Brain pericyte (primary cell): ENCODE results near the gene KCNIP4.

Experiments used
- DNase-seq: peaks from one replicate; pipeline ENCODE4 v3.0.0-alpha.2; 2012; ENCODE audit warnings: low read depth, low spot score

The KCNIP4 gene

DNA sequence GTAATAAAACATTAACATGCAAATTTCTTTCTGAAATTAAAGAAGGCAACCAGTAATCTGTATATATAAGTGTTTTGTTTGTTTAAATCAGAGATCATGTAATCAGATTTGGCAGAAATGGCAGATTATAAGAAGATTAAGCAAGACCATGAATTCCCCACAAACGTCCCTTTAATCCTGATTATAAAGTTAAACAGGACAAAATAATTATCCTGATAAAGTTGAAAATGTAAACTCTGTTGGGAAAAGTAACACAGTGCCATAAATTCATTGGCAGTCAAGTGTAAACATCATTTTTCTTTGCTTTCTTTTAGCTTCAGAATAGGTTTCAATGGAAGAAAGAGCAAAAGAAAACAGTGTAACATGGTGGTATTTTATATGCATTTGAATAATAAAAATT lies 256.3 kb downstream of the KCNIP4 start:
- DNase-seq: no peak

DNA sequence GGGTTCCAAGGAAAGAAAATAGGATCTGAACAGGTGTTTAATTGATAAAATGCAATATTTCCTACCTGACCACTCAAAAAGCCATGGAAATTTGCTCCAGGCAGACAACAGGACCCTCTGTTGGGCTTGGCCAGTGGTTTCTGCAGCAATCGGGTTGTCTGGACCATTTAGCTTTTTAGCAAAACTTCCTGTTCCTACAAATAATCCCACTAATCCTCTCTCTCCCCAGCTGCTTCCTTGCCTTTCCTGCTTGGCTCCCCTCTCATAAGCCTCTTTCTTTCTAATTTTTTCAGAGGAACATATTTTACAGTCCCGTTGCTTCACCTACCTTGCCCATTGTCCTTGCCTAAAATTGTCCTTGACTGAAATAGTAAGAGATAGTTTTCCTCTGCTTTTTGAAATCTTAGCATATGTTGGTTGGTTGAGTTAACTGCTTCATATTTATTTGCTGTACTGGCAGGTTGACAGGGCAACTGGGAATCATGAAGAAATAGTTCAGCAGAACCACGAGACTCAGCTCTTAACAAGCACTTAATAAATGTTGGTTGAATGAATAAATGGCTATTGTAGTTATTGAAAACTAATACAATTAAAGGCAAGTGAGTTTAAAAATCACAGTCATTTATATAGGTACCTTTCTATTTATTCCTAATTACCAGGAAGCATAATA lies 259.8 kb downstream of the KCNIP4 start:
- no peak for DNase-seq

DNA sequence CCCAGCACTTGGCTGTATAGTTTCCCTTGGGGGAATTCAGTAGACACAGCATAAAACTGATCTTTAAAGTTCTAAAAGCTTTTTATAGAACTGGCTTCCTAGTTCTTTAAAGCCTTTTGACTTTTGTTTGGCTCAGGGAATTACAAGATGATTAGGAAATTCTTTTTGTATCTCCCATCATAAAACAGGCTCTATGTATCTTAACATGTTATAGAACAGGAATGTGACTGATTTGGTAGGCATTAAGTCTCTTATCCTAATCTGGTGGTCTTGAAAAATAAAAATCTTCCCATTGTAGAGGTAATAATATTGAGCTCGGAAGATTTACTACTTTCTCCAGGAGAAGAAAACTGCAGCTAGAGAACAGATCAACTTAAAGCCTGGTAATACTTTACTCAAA lies 262.7 kb downstream of the KCNIP4 start:
- no peak for DNase-seq

DNA sequence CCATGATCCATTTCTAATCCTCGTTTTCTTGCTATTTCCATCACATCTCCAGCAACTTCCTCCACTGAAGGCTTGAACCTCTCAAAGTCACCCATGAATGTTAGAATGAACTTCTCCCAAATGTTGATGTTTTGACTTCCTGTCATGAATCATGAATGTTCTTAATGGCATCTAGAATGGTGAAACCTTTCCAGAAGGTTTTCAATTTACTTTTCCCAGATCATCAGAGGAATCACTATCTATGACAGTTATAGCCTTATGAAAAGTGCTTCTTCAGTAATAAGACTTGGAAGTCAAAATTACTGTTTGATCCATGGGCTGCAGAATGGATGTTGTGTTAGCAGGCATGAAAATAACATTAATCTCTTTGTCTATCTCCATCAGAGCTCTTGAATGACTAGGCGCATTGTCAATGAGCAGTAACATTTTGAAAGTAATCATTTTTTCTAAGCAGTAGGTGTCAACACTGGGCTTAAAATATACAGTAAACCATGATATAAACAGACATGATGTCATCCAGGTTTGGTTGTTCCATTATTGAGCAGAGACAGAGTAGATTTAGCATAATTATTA lies 268.2 kb downstream of the KCNIP4 start:
- no peak for DNase-seq

DNA sequence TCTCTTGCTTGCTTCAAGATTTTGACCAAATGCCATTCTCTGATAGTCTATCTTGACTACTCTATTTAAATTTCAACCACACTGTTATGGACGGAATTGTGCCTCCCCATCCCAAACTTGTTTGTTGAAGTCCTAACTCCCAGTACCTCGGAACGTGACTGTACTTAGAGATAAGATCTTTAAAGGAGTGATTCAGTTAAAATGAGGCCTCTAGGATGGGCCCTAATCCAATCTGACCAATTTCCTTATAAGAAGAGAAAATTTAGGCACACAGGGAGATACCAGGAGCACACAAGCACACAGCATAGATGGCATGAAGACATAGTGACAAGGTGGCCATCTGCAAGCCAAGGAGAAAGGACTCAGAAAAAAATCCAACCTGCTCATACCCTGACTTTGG lies 269.9 kb downstream of the KCNIP4 start:
- no peak for DNase-seq

DNA sequence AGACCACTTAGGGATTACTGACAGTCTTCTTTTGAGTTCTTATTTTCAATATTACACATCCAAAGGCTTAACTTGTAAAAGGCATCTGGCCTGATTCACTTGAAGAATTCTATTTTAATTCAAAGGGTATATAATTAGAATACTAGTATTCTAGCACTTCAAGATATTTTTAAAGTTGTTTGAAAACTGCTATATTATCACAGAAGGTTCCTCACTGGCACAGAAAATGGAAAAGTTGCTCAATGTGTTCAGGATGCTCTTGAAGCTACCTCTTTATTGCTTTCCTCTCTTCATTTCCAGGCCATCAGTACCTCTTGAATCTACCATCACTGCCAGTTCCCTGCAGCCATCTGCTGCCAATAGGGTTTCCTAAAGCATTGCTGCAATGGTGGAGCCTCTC lies 271.4 kb downstream of the KCNIP4 start:
- DNase-seq: no peak

DNA sequence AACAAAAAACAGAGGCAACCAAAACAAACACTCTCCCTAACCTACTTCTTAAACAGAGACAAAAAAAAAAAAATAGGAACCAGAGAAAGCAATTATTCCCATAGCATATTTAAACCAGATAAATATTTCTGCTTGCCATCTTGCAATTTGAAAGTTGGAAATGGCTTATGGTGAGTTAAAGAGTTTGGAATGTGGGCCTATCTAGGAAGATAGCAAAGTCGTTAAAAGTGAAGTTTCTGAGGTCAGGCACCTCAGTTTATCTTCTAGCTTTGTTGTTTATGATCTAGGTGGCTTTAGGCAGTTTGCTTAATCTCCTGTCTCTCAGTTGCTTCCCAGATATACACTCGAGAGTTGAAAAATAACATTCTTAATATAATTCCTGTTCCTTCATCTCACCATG lies 284.2 kb downstream of the KCNIP4 start:
- no peak for DNase-seq

DNA sequence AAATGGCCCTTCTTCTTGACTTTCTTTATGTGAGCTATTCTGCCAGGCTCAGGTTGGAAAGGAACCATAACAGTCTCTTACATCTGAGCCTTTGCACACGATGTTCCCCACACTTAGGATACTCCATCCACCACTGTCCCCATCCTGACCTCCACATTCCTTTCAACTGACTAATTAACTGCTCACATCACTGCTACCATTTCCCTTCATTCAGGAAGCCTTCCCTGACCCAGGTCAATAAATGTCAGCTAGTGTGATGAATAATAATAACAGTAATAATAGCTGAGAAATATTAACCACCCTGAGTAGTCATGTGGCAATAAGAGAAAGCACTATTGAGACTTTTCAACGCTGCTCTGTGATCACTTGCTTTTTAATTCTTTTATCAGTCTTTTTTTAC lies 291.7 kb downstream of the KCNIP4 start:
- DNase-seq: no peak

DNA sequence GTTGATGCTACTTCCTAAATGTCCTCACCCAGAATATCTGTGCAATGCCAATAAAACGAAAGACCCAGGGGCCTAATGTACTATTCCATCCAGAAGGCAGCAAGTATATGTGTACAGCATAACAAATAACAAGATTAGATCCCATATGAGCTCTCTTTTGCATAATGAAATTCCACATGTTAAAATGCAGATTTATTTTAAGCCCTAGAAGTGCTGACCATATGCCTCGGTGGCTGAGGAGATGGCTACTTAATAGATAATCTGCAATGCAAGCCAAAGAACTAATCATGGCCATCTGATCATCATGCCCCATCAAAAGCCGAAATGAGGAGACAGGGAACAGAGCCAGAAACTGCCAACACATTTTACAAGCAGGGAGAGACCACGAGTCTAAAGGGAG lies 293.5 kb downstream of the KCNIP4 start:
- no peak for DNase-seq

DNA sequence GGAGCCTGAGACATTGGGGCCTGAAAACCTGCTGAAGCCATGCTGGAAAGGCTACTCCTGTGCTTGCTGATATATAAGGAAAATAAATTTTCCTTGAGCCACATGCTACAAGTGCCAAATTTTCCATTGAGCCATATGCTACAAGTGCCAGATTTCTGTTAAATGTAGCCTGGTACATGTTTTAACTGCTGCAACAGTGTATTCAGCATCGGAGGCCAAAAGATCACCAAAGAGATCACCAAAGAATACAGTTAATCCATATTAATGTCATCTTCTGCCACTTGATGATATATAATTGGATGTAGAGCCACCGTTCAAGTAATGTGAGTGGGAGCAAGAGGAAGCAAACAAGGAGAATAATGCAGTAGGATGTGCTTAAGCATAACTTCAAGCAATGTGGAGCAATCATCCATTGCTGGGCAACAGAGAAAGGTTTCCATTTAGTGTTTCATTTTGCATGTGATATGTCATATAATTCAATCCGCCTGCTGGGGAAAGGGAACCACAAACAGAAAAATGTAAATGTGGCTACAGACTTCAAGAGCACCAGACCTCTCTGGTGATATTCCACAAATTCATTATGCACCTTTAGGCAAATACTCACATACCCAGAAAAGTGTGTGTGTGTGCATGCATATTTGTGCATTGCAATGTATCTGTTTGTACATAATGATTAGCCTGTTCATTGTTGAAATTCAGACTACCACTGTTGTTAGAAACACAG lies 295.9 kb downstream of the KCNIP4 start:
- no peak for DNase-seq

DNA sequence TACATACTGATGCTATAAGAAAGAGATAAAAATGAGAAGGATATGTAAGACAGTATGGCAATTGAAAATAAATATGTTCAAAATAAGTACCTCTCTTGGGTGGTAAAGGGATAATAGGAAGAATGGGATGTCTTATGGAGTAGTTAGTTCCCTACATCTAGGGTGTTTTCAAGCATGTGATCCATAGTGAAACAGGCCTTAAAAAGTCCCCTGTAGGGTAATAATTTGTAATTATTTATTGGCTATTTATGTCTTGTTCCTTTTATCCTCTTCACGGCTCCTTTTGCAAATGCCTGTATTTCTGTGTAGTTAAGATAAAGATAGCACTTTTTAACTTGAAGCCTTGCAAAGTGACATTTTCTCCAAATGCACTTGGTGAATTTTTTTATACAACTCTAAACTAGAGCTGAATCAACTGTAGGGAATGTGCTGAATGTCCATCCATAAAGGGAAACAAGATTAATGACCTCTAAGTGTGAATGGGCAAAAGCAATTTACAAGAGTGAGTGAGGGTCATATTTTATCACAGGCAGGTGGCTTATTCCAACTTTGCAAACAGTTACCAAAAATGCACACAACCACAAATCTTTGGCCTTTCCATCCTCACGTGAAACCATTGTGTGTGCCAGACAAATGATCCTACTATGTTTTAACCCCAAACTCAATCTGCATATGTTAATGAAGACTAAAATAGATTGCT lies 299.0 kb downstream of the KCNIP4 start:
- no peak for DNase-seq

DNA sequence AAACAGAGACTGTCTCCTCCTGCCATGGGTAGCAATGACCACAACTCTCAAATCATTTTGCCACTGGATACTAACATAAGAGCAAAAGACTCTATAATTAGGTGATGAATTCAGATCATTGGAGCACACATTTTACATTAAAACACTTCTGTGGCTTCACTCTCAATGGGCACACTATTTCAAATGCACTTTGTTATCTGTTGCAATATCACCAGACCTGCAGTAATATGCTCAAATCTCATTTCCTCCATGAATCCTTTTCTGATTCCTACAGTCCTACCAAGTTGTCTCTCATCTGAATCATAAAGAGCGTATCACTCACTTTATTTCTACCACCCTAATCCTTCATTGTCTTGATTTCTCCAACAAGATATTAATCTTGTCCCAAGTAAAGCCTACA lies 302.8 kb downstream of the KCNIP4 start:
- DNase-seq: no peak

DNA sequence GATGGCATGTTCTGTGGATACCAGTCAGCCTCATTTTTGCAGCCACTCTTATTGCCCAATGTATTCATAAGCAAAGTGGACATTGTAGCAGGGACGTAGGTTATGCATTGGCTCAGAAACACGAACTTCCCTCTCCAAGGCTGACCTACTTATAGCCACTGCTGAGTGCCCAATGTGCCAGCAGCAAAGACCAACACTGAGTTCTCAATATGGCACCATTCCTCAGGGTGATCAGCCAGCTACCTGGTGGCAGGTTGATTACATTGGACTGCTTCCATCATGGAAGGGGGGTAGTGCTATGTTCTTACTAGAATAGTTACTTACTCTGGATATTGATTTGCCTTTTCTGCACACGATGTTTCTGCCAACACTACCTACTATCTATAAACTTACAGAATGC lies 306.9 kb downstream of the KCNIP4 start:
- no peak for DNase-seq

DNA sequence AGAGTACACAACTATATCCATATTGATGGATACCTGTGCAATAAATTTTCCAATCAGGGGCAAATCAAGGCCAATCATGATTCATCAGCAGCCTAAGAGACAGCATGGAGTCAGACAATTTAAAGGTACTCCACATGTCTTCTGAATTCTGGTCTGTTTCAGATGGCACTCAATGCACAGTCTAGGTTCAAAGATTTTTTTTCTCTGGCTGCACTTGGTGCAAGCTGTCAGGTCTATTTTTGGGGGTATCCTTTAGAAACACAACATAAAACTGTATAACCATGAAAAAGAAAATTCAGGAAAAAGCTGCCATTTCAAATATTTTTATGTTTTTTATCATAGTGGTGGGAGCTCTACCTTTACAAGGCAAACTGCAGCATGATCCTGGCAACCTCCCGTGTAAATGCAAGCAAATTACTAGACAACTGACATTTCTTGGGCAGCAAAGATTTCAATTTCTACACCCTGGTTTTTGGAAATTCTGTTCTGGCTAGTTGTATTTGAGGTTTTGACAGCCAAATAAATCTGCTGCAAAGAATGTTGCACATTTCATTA lies 310.3 kb downstream of the KCNIP4 start:
- DNase-seq: no peak

DNA sequence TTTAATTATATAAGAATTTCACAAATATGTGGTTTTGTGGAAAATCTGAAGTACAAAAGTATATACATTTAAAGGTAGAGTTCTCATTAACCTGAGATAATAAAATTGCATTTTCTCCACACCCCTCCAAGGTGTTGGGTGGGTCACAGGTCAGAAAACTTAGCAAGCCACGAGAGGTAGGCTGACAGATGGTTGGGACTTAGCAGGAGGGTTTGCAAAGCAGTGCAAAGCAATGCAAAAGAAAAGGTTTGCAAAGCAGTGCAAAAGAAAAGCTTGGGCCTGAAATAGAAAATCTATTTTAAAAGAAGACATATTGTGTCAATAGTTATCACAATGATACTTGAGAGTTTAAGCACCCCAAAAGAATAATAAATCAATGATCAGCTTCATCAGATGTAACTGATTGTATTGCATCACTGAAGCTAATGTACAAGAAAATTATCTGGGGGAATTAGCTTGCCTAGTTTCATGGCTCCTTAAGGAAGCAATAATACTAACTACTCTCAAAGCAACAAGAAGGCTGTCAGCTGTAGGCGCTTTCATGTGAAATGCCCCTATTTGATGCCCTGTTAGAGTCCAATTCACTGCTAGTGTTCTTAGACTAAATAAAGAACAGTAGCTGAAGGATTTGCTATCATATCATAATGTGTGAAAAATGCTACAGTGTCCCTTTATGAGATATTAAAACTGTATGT lies 319.5 kb downstream of the KCNIP4 start:
- DNase-seq: no peak

DNA sequence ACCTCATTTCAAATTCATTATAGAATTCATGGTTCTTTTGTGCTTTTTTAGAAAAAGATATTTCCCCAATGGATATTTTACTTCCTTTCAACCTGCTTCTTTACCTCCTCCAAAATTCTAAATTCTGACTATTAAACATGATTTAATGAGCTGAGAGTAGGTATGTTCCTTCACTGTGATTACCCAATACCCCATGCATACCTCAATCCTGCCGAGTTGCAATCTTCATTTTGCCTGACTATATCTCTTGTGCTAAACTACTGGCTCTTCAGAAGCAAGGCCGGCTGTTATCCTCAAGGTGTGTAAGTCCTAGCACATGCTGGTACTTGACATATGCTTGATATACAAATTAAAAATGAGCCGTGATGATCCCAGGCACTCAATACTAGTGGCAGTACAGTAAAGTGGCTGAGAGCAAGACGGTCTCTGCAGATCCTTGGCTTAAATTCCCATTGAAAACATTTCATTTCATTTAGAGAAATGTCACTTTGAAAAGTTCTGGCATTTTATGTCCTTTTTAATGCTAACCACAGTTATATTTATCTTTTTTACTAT lies 320.4 kb downstream of the KCNIP4 start:
- no peak for DNase-seq

DNA sequence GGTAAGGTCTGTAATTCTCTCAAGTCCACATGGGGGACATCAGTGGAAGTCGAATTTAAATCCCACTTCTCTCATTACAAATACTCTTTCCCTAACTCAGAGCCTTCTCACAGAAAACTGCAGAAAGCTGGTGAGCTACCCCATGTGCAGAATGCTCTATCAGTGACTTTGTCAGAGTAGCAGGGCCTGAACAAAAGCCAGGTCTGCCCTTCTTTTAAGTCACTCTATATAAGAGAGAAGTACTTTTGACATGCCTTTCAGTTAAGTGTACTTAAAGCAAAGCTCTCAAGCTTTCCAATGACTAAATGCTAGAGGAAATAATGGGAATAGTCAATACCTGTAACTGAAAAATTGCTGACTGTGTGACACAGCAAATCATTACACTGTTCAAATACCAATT lies 323.1 kb downstream of the KCNIP4 start:
- DNase-seq: no peak

DNA sequence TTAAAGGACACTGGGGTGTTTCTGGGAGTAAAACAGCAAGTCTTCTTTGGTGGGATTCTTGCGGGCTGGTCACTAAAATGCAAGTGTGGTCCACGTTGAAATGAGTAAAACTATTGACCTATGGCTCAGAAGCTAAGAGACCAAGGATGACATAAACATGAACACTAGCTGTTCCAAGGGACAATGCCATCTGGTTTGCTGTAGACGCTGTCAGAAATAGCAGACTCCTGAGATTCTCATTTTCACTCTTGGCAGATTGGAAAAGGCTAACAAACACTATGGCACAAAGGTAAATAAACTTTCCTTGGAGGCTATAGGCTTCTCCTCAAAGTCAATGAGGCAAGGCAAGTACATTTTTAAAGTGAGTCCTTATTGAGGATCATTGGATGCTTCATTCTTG lies 343.6 kb downstream of the KCNIP4 start:
- DNase-seq: no peak

DNA sequence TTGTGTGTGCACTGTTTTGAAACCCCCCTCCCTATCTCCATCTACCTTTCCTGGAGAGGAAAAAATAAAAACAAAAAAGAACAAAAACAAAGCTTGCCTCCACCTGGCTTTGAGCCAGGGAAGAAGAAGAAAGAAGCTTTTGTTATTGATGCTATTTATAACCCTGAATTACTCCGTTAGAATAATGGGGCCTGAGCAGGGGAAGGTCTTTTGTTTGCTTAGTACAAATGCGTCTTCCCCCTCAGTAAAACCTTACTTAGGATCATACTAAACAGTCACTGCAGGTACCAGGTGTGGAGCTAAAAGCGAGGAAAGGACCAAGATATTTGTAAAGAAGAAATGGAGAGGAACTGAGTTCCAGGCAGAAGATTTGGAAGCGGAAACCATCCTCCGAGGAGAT lies 352.1 kb downstream of the KCNIP4 start:
- no peak for DNase-seq

DNA sequence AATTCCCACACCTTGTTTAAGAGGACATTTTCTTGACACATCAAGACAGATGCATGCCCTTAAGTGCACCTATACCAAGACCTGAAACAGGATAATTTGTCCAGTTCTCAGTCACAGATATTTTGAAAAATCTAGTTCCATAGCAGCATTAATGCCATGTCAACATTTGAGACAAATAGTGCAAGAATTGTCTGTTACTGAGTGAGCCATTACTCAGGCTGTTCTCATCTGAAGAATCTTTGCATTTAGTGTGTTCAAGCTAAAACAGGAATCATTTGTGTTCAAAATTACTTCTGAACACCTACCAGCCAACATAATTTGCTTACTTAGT lies 354.9 kb downstream of the KCNIP4 start:
- no peak for DNase-seq

DNA sequence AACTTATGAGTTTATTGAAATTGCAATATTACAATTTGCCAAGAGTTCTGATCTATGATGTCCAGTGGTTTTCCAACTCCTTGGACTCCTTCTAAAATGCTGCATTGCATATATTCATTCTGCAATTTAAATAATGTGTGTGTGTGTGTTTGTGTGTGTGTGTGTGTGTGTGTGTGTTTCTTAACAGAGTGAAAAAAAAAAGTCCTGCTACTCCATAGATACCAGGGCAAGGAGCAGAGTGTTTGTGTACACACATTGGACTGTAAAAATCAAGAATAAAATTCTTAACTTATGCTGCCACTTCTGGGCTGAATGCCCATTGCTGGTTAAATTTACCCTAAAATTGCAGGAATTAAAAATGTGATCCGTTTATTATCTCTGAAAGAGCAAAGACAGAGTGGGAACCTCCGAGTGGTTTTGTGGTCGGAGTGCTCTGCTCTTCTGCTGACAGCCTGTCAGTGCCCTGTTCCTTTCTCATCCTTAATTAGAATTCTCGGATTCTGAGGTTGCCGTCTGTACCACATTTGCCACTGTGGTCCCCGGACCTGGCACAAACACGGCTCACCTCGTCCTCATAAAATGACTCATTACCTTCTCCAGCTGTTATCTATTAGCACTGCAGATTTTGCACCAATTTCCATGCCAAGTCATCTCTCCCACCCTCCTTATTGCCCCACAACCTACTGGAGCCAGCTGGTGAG lies 355.5 kb downstream of the KCNIP4 start:
- DNase-seq: no peak
